B cell (primary cell): ENCODE results near the gene TMBIM1. TPM values are rescaled to one million over a fixed set of nuclear protein-coding genes. Genes with fewer than 3 reads are reported as not detected.
A peak's percentile ranks its signal among the peaks of the same experiment; 100 is the strongest.

Source experiments
- ATAC-seq: fragments of 200-7000 bp; cut with Tn5 transposase; one replicate; pipeline ENCODE4 v1.10.0; 2021; ENCODE audit warnings: low read depth, mild to moderate bottlenecking, moderate number of reproducible peaks, moderate library complexity
- CTCF ChIA-PET: fragments of 350-600 bp; sonication (Branson Sonifier 250); formaldehyde crosslinking; loops from one replicate; lab custom pipeline; 2021; ENCODE audit warnings: antibody characterized with exemption, inconsistent platforms; lab: Charles Lee
- POLR2A ChIA-PET: fragments of 350-600 bp; sonication (Branson Sonifier 250); formaldehyde crosslinking; loops from one replicate; lab custom pipeline; 2021; ENCODE audit warnings: antibody characterized with exemption; lab: Charles Lee
- DNase-seq: peaks from one replicate; pipeline ENCODE4 v3.0.0; 2013
- H2AFZ ChIP-seq: 2 replicates; pipeline ENCODE4 v1.6.1; 2012; ENCODE audit warnings: mild to moderate bottlenecking, low read depth, low read length; ENCODE audit not compliant: insufficient read depth, poor library complexity, severe bottlenecking
- H3K27ac ChIP-seq, 2 donors: 1 replicate in 1 of 2; 2 replicates in 1 of 2; pipeline ENCODE4 v1.5.1; 2012 to 2013; ENCODE audit warnings: low read length in 2 of 2, mild to moderate bottlenecking in 2 of 2, moderate library complexity in 1 of 2
- H3K27me3 ChIP-seq, 4 experiments: fragments of 200-600 bp in 1 of 4; sonication (generic) in 1 of 4; replicated peaks in 1 of 4; 1 replicate in 2 of 4; 2 replicates in 2 of 4; pipeline versions ENCODE4 v1.6.1 to v1.7.0; 2013 to 2016; ENCODE audit warnings: low read length in 3 of 4, mild to moderate bottlenecking in 2 of 4, mixed read lengths in 1 of 4, moderate library complexity in 1 of 4; ENCODE audit not compliant: insufficient read depth in 4 of 4, control insufficient read depth in 3 of 4; ENCODE audit errors: control extremely low read depth in 1 of 4
- H3K36me3 ChIP-seq, 2 experiments: replicated peaks in 1 of 2; 1 replicate in 1 of 2; 2 replicates in 1 of 2; pipeline versions ENCODE4 v1.6.1 to v1.7.1; 2013; ENCODE audit warnings: low read length in 1 of 2; ENCODE audit not compliant: insufficient read depth in 2 of 2, control insufficient read depth in 1 of 2; ENCODE audit errors: control extremely low read depth in 1 of 2, extremely low read depth in 1 of 2
- H3K4me1 ChIP-seq, 2 donors: fragments of 200-600 bp in 1 of 2; sonication (generic) in 1 of 2; 1 replicate in 1 of 2; 2 replicates in 1 of 2; pipeline versions ENCODE4 v1.5.1 to v1.6.1; 2013 to 2017; ENCODE audit warnings: low read length in 2 of 2; ENCODE audit not compliant: control insufficient read depth in 2 of 2, insufficient read depth in 2 of 2
- H3K4me2 ChIP-seq: replicated peaks from 2 replicates; pipeline ENCODE3; 2012; ENCODE audit warnings: mild to moderate bottlenecking, low read depth, low read length; ENCODE audit not compliant: poor library complexity, severe bottlenecking
- H3K4me3 ChIP-seq, 5 experiments: fragments of 200-600 bp in 1 of 5; sonication (generic) in 1 of 5; 1 replicate in 3 of 5; 2 replicates in 2 of 5; pipeline versions ENCODE4 v1.5.1 to v1.7.0; 2011 to 2016; ENCODE audit warnings: low read length in 4 of 5, mild to moderate bottlenecking in 4 of 5, low read depth in 2 of 5, control low read depth in 1 of 5, moderate library complexity in 1 of 5; ENCODE audit not compliant: insufficient read depth in 1 of 5; ENCODE audit errors: control extremely low read depth in 1 of 5, extremely low read depth in 1 of 5
- H3K79me2 ChIP-seq: fragments of 200-600 bp; sonication (generic); one replicate; pipeline ENCODE4 v1.6.0; 2016; ENCODE audit warnings: low read length; ENCODE audit not compliant: control insufficient read depth, insufficient read depth
- H3K9ac ChIP-seq: fragments of 200-600 bp; sonication (generic); 2 replicates; pipeline ENCODE4 v1.6.1; 2017; ENCODE audit warnings: mild to moderate bottlenecking, low read length, moderate library complexity
- H3K9me3 ChIP-seq, 3 donors: one replicate each; pipeline versions ENCODE4 v1.6.1 to v1.7.1; 2013; ENCODE audit warnings: low read length in 2 of 3; ENCODE audit not compliant: control insufficient read depth in 2 of 3, insufficient read depth in 1 of 3; ENCODE audit errors: control extremely low read depth in 1 of 3
- H4K20me1 ChIP-seq: 2 replicates; pipeline ENCODE4 v1.6.0; 2012; ENCODE audit warnings: mild to moderate bottlenecking, low read length; ENCODE audit not compliant: insufficient read depth, control insufficient read depth, poor library complexity, severe bottlenecking
- H3K27ac Mint-ChIP-seq: one replicate; pipeline ENCODE4 v1.8.0; 2021; ENCODE audit warnings: mixed read lengths
- H3K27me3 Mint-ChIP-seq: one replicate; pipeline ENCODE4 v1.8.0; 2021; ENCODE audit warnings: mixed read lengths
- H3K4me1 Mint-ChIP-seq: one replicate; pipeline ENCODE4 v1.8.0; 2021; ENCODE audit warnings: mixed read lengths
- H3K4me3 Mint-ChIP-seq: one replicate; pipeline ENCODE4 v1.8.0; 2021; ENCODE audit warnings: mixed read lengths
- H3K9me3 Mint-ChIP-seq: one replicate; pipeline ENCODE4 v1.8.0; 2022; ENCODE audit warnings: mixed read lengths; ENCODE audit not compliant: insufficient read depth
- EZH2 ChIP-seq: IDR thresholded peaks from 2 replicates; pipeline ENCODE4 v1.6.1; 2012; ENCODE audit warnings: borderline replicate concordance, low read depth, mild to moderate bottlenecking, moderate library complexity, low read length; ENCODE audit not compliant: insufficient read depth, poor library complexity, severe bottlenecking
- WGBS: methylation state at CpG from one replicate; pipeline ENCODE4 v1.1.5; 2013; ENCODE audit warnings: missing lambda C conversion rate; ENCODE audit not compliant: insufficient coverage; 5-methylcytosine and 5-hydroxymethylcytosine counted together
- intact Hi-C: fragments of 100-400 bp; cut with micrococcal nuclease; formaldehyde crosslinking; loops from one replicate; pipeline ENCODE4 v1.10.0; 2022
- polyA plus RNA-seq: library from polyadenylated mRNA; depleted of rRNA; stranded (reverse); fragments of >200 nt; gene quantifications from 2 replicates; pipeline ENCODE4 v1.2.3, GENCODE V29; 2012
- total RNA-seq, 2 donors: library from RNA; stranded (reverse); fragments of 120-200 nt in 1 of 2; gene quantifications; 1 replicate in 1 of 2; 2 replicates in 1 of 2; pipeline versions ENCODE4 v1.2.3 to v1.2.4, GENCODE V29; 2013 to 2022
- TF ChIP-seq, protein P1 (sequence below): fragments of 200-600 bp; IDR thresholded peaks from one replicate; pipeline ENCODE4 v1.8.0; 2022; ENCODE audit warnings: antibody characterized with exemption, mild to moderate bottlenecking

TMBIM1 gene
- total and polyA plus RNA-seq, 2 donors (not counting 1 experiment from before 2014, with no cell fraction given): 68.7 to 137 TPM

DNA sequence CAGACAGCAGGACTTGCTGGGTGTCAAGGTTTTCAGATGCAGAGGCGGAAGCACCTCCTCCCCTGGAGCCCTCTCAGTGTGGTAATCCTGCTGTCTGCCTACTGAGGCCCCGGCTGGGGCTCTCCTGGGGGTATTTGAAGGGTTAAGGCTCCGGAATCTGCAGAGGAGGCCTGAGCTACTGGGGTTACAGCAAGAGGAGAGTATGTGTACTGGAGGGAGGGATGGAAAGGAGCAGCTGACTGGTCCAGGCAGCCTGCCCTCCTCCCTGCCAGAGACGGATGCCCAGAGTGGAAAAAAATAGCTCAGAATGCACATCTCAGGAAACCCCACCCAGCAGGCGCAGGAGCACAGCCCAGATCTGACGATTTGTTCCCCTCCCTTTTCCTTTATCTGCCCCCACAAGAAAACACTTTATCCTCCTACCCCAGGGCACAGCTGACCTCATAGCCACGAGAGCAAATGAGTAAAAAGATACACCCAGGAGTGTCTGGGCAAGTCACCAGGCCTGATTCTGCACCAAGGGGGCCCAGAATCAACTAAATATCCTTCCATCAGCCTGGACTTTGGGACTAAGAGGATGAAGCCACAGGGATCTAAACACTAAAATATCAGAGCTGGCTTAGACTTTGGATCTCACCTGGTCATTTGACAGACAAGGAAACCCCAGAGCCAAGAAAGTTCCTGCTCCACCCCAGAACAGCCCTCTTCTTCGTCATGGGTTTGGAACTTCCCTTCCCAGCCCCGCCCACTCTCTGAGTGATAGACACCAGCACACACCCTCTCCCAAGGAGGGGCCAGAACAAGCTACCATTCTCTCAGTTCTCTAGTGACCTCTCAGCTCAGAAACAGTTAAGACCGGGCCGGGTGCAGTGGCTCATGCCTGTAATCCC, 5.5 kb downstream of the TMBIM1 start:
- ChIA-PET CTCF (interaction anchor here (0.5 to 15.5 kb wide), 14 partner anchors 9 to 321 kb away, joined by 3 to 331 read pairs (median 5); partner anchors contain the start of genes AAMP, CATIP, PLCD4 and PNKD), POLR2A (interaction anchor here (0.9 to 3.3 kb wide), 7 partner anchors 9 to 114 kb away, joined by 3 to 36 read pairs (median 4); partner anchors contain the start of genes AAMP and PNKD)
- intact Hi-C loops: loop anchor here (1.0 kb wide), 1 partner anchor 15 kb away; no protein-coding TSS in a partner anchor
- H3K4me2 ChIP-seq: peak overlapping the region; percentile 92
- H3K4me1 ChIP-seq: peaks cover 79 to 98% of the 10 kb centered on the region in 2 donors
- WGBS: 11% methylated on average over 9 of the region's 11 CpGs
- H3K9ac ChIP-seq: peak overlapping the region; percentile 69
- Mint-ChIP-seq H3K4me1 (peaks cover 86% of the 10 kb centered on the region), H3K4me3 (peak overlapping the region; percentile 86), H3K27me3 (no peaks in the 10 kb centered on the region), H3K9me3 (no peaks in the 10 kb centered on the region), H3K27ac (peak overlapping the region; percentile 96)
- no peak for TF ChIP-seq EZH2
- TF ChIP-seq, protein P1, sequence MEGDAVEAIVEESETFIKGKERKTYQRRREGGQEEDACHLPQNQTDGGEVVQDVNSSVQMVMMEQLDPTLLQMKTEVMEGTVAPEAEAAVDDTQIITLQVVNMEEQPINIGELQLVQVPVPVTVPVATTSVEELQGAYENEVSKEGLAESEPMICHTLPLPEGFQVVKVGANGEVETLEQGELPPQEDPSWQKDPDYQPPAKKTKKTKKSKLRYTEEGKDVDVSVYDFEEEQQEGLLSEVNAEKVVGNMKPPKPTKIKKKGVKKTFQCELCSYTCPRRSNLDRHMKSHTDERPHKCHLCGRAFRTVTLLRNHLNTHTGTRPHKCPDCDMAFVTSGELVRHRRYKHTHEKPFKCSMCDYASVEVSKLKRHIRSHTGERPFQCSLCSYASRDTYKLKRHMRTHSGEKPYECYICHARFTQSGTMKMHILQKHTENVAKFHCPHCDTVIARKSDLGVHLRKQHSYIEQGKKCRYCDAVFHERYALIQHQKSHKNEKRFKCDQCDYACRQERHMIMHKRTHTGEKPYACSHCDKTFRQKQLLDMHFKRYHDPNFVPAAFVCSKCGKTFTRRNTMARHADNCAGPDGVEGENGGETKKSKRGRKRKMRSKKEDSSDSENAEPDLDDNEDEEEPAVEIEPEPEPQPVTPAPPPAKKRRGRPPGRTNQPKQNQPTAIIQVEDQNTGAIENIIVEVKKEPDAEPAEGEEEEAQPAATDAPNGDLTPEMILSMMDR: no peak
- peak; percentile 56 for ATAC-seq
- peaks cover 23% of the 10 kb centered on the region for H4K20me1 ChIP-seq
- peak overlapping the region; percentile 26 to 64 (median 54) for H3K4me3 ChIP-seq
- peak overlapping the region; percentile 97 to 99 for H3K27ac ChIP-seq
- peaks cover 0 to 26% of the 10 kb centered on the region in 2 experiments for H3K36me3 ChIP-seq
- DNase-seq: peak; percentile 94
- peak overlapping the region; percentile 1 for H2AFZ ChIP-seq
- no peaks in the 10 kb centered on the region for H3K27me3 ChIP-seq
- H3K9me3 ChIP-seq: no peaks in the 10 kb centered on the region
- peaks cover 97% of the 10 kb centered on the region for H3K79me2 ChIP-seq
